HFF-Myc (cell line): ENCODE results near the gene MTO1.

Experiments used
- DNase-seq: peaks from one replicate; pipeline ENCODE4 v3.0.0-alpha.2; 2011; ENCODE audit warnings: low read depth; ENCODE audit errors: extremely low read depth
- H3K4me3 ChIP-seq: replicated peaks from 2 replicates; pipeline ENCODE4 v1.5.1; 2011; ENCODE audit warnings: low read depth, mild to moderate bottlenecking, control low read depth, low read length
- CTCF ChIP-seq: IDR thresholded peaks from 2 replicates; pipeline ENCODE4 v1.5.1; 2012; ENCODE audit warnings: mild to moderate bottlenecking, low read depth, low read length, control low read depth; ENCODE audit errors: missing control alignments

MTO1 gene

DNA sequence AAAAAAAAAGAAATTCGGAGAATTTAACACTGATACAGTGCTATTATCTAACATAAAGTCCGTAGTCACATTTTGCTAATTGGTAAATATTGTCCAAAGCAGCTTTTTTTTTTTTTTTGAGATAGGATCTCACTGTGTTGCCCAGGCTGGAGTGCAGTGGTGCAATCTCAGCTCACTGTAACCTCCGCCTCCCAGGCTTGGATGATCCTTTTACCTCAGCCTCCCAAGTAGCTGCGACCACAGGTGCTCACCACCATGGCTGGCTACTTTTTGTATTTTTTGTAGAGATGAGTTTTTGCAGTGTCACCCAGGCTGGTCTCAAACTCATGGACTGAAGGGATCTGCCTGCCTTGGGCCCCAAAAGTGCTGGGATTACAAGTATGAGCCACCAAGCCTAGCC, 15.9 kb downstream of the MTO1 start:
- no peak overlapping the region for H3K4me3 ChIP-seq
- TF ChIP-seq CTCF: no peak
- DNase-seq: no peak

- TF ChIP-seq CTCF: no peak
- no peak for DNase-seq
- H3K4me3 ChIP-seq: no peak overlapping the region
Observed at GRCh38 chr6:73481969-73482368, 20.4 kb downstream of the MTO1 start.

DNA sequence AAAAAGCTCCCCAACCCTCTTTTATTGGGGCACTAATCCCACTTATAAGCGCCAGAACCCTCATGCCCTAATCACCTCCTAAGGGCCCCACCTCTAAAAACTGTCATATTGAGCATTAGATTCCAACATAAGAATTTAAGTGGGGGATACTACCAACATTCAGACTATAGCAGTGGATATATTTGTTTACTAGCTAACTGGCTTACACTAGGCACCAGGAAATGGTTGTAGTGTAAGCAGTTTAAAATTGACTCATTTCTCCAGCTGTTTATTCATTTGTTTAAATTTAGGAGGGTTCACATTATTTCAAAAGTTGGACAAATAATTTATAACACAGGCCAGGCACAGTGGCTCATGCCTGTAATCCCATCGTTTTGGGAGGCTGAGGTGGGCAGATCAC, 22.9 kb downstream of the MTO1 start:
- TF ChIP-seq CTCF: no peak

GRCh38 chr6:73487473-73487872, 25.9 kb downstream of the MTO1 start:
- no peak for TF ChIP-seq CTCF
- no peak for DNase-seq
- no peak overlapping the region for H3K4me3 ChIP-seq

More for the DNA sequence above, 22.9 kb downstream of the MTO1 start:
- H3K4me3 ChIP-seq: no peak overlapping the region
- no peak for DNase-seq

GRCh38 chr6:73491377-73491776, 29.8 kb downstream of the MTO1 start:
- TF ChIP-seq CTCF: no peak
- H3K4me3 ChIP-seq: no peak overlapping the region
- DNase-seq: no peak

DNA sequence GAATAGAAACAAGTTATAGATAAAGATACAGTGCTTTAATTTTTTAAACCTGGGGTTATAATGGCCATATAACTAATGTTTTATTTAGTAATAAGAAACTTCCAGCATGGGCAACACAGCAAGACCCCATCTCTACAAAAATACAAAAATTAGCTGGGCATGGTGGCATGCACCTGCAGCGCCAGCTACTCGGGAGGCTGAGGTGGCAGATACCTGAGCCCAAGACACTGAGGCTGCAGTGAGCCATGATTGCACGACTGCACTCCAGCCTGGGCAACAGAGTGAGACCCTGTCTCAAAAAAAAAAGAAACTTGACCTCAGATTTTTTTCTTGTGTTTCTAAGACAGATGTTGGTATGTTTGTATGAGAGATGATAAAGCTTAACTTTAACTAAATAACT, 36.4 kb downstream of the MTO1 start:
- no peak overlapping the region for H3K4me3 ChIP-seq
- DNase-seq: no peak
- no peak for TF ChIP-seq CTCF

GRCh38 chr6:73503027-73503772, 41.7 kb downstream of the MTO1 start:
- TF ChIP-seq CTCF: no peak
- H3K4me3 ChIP-seq: no peak overlapping the region
- no peak for DNase-seq
